MCF 10A (cell line): ENCODE measurements around the gene COG6. TPM values are rescaled to one million over a fixed set of nuclear protein-coding genes. Genes with fewer than 3 reads are reported as not detected.
A peak's percentile ranks its signal among the peaks of the same experiment; 100 is the strongest.

ENCODE experiments used
- BruUV-seq: library from RNA; stranded (reverse); fragments of 400-500 nt; replicated peaks from 2 replicates; lab custom pipeline; 2021; lab: Mats Ljungman, UMichigan
- CTCF ChIA-PET: fragments of 300-600 bp; sonication (Branson Sonifier 250); formaldehyde crosslinking; extraction: SDS; loops from one replicate; lab custom pipeline; 2021; ENCODE audit warnings: antibody characterized with exemption, inconsistent platforms; lab: Yijun Ruan, JAX
- POLR2A ChIA-PET: fragments of 300-600, 350-650 bp; sonication (Branson Sonifier 250); formaldehyde crosslinking; extraction: SDS; loops from one replicate; lab custom pipeline; 2020; ENCODE audit warnings: antibody characterized with exemption, inconsistent platforms; lab: Yijun Ruan, JAX
- DNase-seq: peaks from one replicate; pipeline ENCODE4 v3.0.0-alpha.2; 2018; ENCODE audit not compliant: unreplicated experiment
- H3K27ac Mint-ChIP-seq: one replicate; pipeline ENCODE4 v1.8.0; 2022; ENCODE audit warnings: mild to moderate bottlenecking, low read depth, mixed read lengths; ENCODE audit not compliant: unreplicated experiment
- H3K27me3 Mint-ChIP-seq: one replicate; pipeline ENCODE4 v1.8.0; 2022; ENCODE audit warnings: mixed read lengths; ENCODE audit not compliant: insufficient read depth, unreplicated experiment
- H3K36me3 Mint-ChIP-seq: one replicate; pipeline ENCODE4 v1.8.0; 2022; ENCODE audit warnings: mild to moderate bottlenecking, moderate library complexity, mixed read lengths; ENCODE audit not compliant: insufficient read depth, unreplicated experiment
- H3K4me1 Mint-ChIP-seq: one replicate; pipeline ENCODE4 v1.8.0; 2022; ENCODE audit warnings: mixed read lengths; ENCODE audit not compliant: insufficient read depth, unreplicated experiment
- H3K4me3 Mint-ChIP-seq: one replicate; pipeline ENCODE4 v1.8.0; 2022; ENCODE audit warnings: mild to moderate bottlenecking, moderate library complexity, mixed read lengths; ENCODE audit not compliant: unreplicated experiment
- H3K9me3 Mint-ChIP-seq: one replicate; pipeline ENCODE4 v1.8.0; 2022; ENCODE audit warnings: mixed read lengths; ENCODE audit not compliant: unreplicated experiment
- CTCF ChIP-seq: fragments of 200-600 bp; IDR thresholded peaks from one replicate; pipeline ENCODE4 v1.8.0; 2022; ENCODE audit warnings: antibody characterized with exemption, mild to moderate bottlenecking; ENCODE audit not compliant: unreplicated experiment
- intact Hi-C: fragments of 100-400 bp; cut with micrococcal nuclease; formaldehyde crosslinking; loops from 2 replicates; pipeline ENCODE4 v1.14.1; 2022
- total RNA-seq: library from RNA; stranded (reverse); gene quantifications from 2 replicates; pipeline ENCODE4 v1.2.3, GENCODE V29; 2022

Gene COG6
- total RNA-seq, 1 experiment from 2014 or later: 28.8 TPM

- no peaks in the 10 kb centered on the region for H3K36me3 Mint-ChIP-seq
- no TSS peak for BruUV-seq
- H3K9me3 Mint-ChIP-seq: no peaks in the 10 kb centered on the region
- no peaks in the 10 kb centered on the region for H3K27me3 Mint-ChIP-seq
- H3K4me1 Mint-ChIP-seq: peaks cover 32% of the 10 kb centered on the region
- ChIA-PET POLR2A (interaction anchor here (0.6 to 1.3 kb wide), 8 partner anchors 16 to 910 kb away, joined by 3 to 5 read pairs (median 3); no protein-coding TSS in a partner anchor), CTCF (interaction anchor here (0.6 to 5.1 kb wide), 22 partner anchors 10 to 1011 kb away, joined by 3 to 42 read pairs (median 4); no protein-coding TSS in a partner anchor)
- peak; percentile 91 for DNase-seq
- no peak overlapping the region for H3K27ac Mint-ChIP-seq
- intact Hi-C loops: loop anchor here (5.0 kb wide), 3 partner anchors 176 to 1011 kb away; no protein-coding TSS in a partner anchor
- peak; percentile 48 for TF ChIP-seq CTCF
- no peak overlapping the region for H3K4me3 Mint-ChIP-seq
These were observed 110.5 kb downstream of the COG6 start for GRCh38 chr13:39765801-39766463.

GRCh38 chr13:39766464-39767158 is 111.1 kb downstream of the COG6 start:
- peaks cover 32% of the 10 kb centered on the region for H3K4me1 Mint-ChIP-seq
- BruUV-seq: no TSS peak
- no peaks in the 10 kb centered on the region for H3K9me3 Mint-ChIP-seq
- no peak overlapping the region for H3K27ac Mint-ChIP-seq
- DNase-seq: no peak
- intact Hi-C loops: loop anchor here (5.0 kb wide), 3 partner anchors 176 to 1011 kb away; no protein-coding TSS in a partner anchor
- H3K4me3 Mint-ChIP-seq: no peak overlapping the region
- H3K36me3 Mint-ChIP-seq: no peaks in the 10 kb centered on the region
- no peak for TF ChIP-seq CTCF
- H3K27me3 Mint-ChIP-seq: no peaks in the 10 kb centered on the region
- ChIA-PET POLR2A (interaction anchor here (0.6 to 1.3 kb wide), 7 partner anchors 95 to 961 kb away, joined by 3 to 5 read pairs (median 3); no protein-coding TSS in a partner anchor), CTCF (interaction anchor here (0.6 to 5.1 kb wide), 19 partner anchors 9 to 922 kb away, joined by 3 to 42 read pairs (median 3); no protein-coding TSS in a partner anchor)

GRCh38 chr13:39767791-39768517 is 112.5 kb downstream of the COG6 start:
- Mint-ChIP-seq H3K27me3 (no peaks in the 10 kb centered on the region), H3K4me1 (peaks cover 32% of the 10 kb centered on the region), H3K27ac (no peak overlapping the region), H3K9me3 (no peaks in the 10 kb centered on the region), H3K36me3 (no peaks in the 10 kb centered on the region), H3K4me3 (no peak overlapping the region)
- intact Hi-C loops: loop anchor here (5.0 kb wide), 3 partner anchors 174 to 1009 kb away; no protein-coding TSS in a partner anchor
- no peak for TF ChIP-seq CTCF
- no TSS peak for BruUV-seq
- ChIA-PET CTCF (interaction anchor here (0.6 to 5.1 kb wide), 4 partner anchors 9 to 914 kb away, joined by 3 to 42 read pairs (median 6); no protein-coding TSS in a partner anchor), POLR2A (interaction anchor here (0.6 kb wide), 2 partner anchors 549 to 845 kb away, joined by 3 read pairs; no protein-coding TSS in a partner anchor)
- peak; percentile 41 for DNase-seq
